Germinal center (tissue), 1 donor: ENCODE results near the gene RIGI.
"Not testable (repeated sequence)": the region's sequence is repeated elsewhere in the genome, so short reads cannot be mapped to it uniquely, and the experiment has no call there.

Experiments used
- DNase-seq: peaks from one replicate; pipeline ENCODE4 v3.0.0; 2012; ENCODE audit warnings: mixed read lengths, low spot score

The RIGI gene

DNA sequence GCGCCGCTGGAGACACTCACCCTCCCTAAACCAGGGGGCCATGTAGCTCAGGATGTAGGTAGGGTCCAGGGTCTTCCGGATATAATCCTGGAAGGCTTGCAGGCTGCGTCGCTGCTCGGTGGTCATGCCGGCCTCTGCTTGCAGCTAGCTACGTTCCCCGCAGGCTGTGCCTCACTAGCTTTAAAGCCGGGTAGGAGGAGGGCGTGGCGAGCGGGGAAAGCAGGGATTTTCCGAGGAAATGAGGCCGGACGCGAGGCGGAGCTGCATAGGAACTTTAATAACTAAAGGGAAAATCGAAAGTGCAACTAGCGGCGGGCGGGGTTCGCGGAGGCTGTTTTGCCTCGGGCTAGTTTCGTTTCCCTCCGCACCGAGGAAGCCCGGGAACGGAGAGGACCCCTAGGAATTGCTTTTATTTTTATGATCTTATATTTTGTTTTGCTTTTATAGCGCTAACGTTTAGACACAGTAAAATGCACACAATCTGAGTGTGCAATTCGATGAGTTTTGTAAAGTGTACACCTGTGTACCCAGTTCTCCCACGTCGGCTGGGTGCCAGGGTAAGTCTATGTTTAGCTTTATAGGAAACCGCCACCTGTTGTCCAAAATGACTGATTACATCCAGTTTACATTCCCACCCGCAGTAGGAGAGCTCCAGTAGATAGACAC is at the start of gene RIGI:
Gene RIGI (minus strand): TSS at position 156 of the 666 bp plus-strand sequence. CDS start 30 bp downstream, at position 126.
- peak; percentile 58 for DNase-seq

DNA sequence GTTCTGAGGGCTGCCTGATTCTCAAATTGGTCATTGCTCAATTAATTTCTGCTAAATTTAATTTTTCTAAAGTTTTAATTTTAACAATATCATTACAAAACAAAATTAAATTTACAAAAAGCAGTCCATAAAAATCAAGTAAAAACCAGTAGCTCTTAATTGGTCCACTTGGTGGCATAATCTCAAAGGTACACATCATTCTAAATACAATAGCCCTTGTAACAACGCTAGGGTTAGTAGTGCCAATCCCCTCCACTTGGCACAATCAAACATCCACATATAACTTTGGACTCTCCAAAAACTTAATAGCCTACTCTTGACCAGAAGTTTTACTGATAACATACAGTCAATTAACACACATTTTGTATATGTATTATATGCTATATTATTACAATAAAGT is 48.9 kb upstream of the RIGI start:
- no peak for DNase-seq

GRCh38 chr9:32573821-32574220 is 47.8 kb upstream of the RIGI start:
- DNase-seq, result no peak

- DNase-seq, result peak; percentile 89
Observed at GRCh38 chr9:32572900-32573523, 47.0 kb upstream of the RIGI start, which contains the start of gene NDUFB6. Gene NDUFB6 (minus strand): TSS chr9:32573159. CDS start chr9:32573060, 99 bp downstream.

DNA sequence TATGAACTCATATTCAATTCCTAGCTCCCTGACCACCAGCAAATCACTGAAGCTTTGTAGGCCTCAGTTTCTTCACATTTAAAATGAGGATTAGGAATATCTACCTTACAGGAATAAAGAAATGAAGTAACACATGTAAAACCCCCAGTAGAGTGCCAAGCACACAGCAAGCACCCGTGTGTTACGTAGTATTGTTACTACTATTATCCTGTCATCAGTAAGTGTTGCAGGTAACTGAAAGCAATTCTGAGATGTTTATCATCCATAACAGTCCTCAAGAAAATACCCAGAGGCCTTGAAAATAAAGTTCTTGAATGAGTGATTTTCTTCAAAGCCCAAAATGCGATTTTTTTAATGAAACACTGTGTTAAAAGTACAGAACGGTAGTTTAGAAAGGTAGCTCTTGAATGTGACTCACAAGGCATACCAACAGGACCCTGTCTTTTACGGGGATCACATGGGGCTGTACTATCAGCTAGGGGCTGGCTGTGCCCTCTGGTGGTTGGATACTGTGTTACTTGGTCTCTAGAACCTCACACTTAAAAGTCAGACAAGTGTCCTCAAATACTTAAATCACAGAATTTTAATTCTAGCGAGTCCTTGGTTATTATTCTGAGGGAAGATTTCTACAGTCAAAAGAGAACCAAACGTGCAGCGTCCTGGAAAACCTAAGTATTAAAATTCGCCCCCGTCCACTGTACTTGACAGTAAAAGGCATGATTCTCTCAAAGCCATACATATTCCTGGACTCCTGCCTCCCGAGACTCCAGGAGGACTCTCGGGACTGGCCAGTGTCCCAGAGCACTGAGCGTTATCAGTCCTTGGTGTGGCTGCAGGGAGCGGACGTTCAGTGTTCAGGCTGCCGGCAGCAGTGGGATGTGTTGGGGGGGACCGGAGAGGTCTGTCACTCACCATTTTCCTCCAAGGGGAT is 46.2 kb upstream of the RIGI start:
- peak; percentile 86 for DNase-seq

DNA sequence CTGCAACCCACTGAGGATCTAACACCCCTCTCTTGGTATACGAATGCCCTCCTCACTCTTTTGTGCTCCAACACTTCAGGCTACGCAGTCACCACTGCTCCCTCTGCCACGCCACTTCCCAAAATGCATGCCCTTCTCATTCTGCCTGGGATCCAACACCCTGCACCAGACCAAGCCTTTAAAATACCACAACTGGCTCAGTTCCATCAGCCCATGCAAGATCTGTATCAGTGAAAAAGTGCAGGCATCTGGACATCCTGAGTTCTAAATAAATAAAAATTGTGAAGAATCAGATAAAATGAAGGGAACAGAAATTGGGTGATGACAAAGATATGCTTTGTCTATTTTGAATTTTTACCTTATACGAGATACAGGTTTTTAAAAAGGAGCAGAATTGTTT is 44.3 kb upstream of the RIGI start:
- no peak for DNase-seq

DNA sequence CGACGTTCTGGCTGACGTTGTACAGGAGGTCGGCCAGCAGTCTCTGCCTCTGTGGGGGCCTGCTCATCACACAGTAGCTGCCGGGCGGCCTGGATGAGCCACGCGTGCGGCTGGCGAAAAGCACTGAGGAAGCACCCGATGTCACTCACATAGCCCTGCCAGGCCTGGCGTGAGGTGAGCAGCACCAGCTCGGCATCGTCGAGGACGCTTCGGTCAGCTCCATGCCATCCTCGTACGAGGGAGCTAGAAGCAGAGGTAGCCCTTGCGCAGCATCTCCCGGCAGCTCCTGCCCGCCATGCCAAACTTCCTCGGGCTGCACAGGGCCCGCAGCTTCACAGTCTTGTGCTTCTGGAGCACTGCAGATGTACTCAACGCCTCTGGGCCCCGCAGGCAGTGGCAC is 40.8 kb upstream of the RIGI start:
- DNase-seq, result no peak

GRCh38 chr9:32565967-32566366 is 40.0 kb upstream of the RIGI start:
- DNase-seq, result no peak

- DNase-seq, result peak; percentile 11
Observed at GRCh38 chr9:32558408-32558934, 32.5 kb upstream of the RIGI start.

DNA sequence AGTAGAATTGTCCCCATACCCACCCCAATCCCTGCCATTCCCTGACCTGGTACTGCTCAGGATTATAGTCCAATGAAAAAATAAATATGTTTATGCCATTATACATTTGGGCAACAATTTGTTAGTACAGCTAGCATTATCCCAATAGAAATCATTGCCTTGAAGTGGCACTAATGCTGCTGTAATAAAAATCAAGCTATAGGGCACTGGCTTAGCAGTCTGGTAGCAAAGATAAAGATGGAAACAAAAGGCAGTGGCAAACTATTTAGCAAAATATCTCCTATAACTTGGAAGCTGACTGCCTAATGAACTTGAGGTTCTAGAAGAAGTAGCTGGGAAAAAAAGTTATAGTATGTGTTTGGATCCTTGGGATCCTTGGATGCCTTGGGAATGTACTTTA is 28.6 kb upstream of the RIGI start:
- no peak for DNase-seq

- no peak for DNase-seq
Observed at GRCh38 chr9:32554107-32554506, 28.1 kb upstream of the RIGI start.

GRCh38 chr9:32552172-32552872 is 26.3 kb upstream of the RIGI start, which contains the start of the genes SMIM27 and TOPORS:
Gene SMIM27 (plus strand): TSS chr9:32552327. CDS start chr9:32552435, 108 bp downstream.
Gene TOPORS (minus strand): TSS chr9:32552586. CDS start chr9:32552436, 150 bp downstream.
- peak; percentile 92 for DNase-seq

DNA sequence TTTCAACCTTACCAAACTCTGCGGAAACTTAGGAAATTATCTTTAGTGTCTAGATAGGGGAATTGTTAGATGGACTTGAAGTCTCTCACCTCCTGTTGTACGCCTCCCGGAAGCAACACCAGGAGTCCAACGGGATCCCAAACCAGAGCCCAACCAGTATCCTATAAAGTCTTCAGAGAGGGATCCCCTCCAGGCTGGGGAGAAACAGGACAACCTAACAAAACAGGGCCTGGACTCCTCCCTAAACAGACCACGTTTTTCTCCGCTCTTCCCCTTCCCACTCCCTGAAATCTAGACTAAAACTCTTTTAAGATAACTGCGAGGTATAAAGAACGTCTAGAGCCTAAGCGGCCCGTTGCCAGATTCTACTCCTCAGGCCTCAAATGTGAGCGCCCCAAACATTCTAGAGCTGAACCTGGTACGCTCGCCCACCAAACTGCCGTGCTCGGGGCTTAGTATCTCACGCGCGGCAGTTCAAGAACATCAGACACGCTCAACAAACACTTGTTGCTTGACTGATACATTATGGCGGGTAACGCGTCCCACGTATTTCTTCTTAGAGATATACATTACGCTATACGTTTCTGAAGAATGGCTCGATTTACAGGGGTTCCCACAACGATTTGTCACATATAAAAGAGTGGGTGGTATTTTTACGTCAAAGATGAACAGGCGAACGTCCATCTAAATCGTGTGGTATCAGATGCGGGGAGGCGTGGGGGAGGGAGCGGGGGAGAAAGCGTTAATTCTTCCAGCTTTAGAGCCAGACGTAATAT is 25.5 kb upstream of the RIGI start:
- peak; percentile 44 for DNase-seq

GRCh38 chr9:32550562-32551275 is 24.7 kb upstream of the RIGI start:
- DNase-seq, result peak; percentile 97

- no peak for DNase-seq
Observed at GRCh38 chr9:32550150-32550561, 24.2 kb upstream of the RIGI start.

GRCh38 chr9:32548213-32548612 is 22.2 kb upstream of the RIGI start:
- DNase-seq, result not testable (repeated sequence)

DNA sequence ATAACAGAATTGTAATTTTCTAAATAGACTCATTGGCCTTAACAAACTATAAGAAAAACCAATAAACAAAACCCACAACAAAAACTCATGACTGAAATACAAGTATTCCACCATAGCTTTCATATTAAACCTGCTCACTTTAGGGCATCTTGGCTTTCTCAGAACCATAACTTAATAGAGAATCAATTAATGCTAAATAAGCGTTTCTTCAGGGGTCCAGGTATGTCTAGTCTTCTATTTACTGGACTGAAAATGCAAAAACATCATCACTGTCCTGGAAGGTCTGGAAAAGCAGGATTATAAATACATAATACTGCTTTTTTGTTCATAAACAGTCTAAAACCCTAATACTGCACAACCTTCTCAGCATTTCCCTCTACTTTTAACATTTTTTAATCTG is 19.9 kb upstream of the RIGI start:
- no peak for DNase-seq

DNA sequence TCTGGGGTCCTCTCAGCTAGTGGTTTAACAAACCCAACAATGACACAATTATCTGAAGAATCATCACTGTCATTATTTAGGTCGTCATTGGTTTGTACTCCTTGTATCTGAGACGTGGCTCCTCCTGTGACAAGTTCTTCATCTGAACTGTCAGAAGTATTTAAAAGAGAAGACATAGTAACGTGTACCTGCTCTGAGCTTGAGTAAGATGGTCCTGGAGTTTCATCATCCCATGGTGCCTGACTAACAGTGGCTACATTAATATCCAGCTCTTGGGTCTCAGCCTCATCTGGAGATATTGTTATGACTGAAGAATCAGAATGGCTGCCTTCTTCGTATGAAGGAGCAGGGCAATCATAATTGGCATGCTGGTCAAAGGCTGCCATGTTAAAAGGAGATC is 17.1 kb upstream of the RIGI start:
- no peak for DNase-seq

- no peak for DNase-seq
Observed at GRCh38 chr9:32533816-32534215, 7.8 kb upstream of the RIGI start.

DNA sequence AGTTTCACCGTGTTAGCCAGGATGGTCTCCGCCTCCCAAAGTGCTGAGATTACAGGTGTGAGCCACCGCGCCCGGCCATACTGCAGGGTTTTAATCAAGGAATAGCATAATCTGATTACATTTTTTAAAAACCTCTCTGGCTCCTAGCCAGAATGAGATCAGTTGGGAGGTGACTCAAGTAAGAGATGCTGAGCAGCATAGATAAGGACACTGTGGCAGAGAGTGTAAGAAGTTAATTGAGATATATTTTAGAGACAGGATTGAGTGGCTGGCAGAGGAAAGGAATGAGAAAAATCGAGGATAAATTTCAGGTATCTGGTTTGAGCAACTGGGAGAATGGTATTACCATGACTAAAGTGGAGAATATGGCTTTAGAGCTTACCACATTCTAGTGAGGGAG is 7.3 kb upstream of the RIGI start:
- DNase-seq, result no peak
